Subcutaneous abdominal adipose tissue (tissue), 5 donors: ENCODE data around the gene SGIP1.

Experiments used
- H3K27ac ChIP-seq: one replicate; pipeline ENCODE4 v1.7.0; 2013; ENCODE audit warnings: low read depth, mild to moderate bottlenecking, inconsistent platforms, low read length, moderate library complexity
- H3K27me3 ChIP-seq, 5 donors: one replicate each; pipeline ENCODE4 v1.7.0; 2013; ENCODE audit warnings: low read length in 5 of 5, inconsistent platforms in 1 of 5; ENCODE audit not compliant: control insufficient read depth in 5 of 5, insufficient read depth in 4 of 5
- H3K36me3 ChIP-seq, 5 donors: one replicate each; pipeline ENCODE4 v1.7.0; 2013; ENCODE audit warnings: low read length in 5 of 5; ENCODE audit not compliant: control insufficient read depth in 5 of 5, insufficient read depth in 5 of 5
- H3K4me1 ChIP-seq, 5 donors: one replicate each; pipeline ENCODE4 v1.7.0; 2013; ENCODE audit warnings: low read length in 5 of 5, mild to moderate bottlenecking in 3 of 5, moderate library complexity in 1 of 5; ENCODE audit not compliant: control insufficient read depth in 5 of 5, insufficient read depth in 5 of 5
- H3K4me3 ChIP-seq, 5 donors: one replicate each; pipeline ENCODE4 v1.7.0; 2013; ENCODE audit warnings: low read length in 5 of 5, low read depth in 1 of 5
- H3K9ac ChIP-seq, 5 donors: one replicate each; pipeline ENCODE4 v1.7.0; 2013; ENCODE audit warnings: low read length in 5 of 5, mild to moderate bottlenecking in 4 of 5, moderate library complexity in 3 of 5
- H3K9me3 ChIP-seq, 5 donors: one replicate each; pipeline ENCODE4 v1.7.0; 2013; ENCODE audit warnings: low read length in 5 of 5; ENCODE audit not compliant: control insufficient read depth in 5 of 5
- donor health status: healthy.
- donor health status: healthy.
- donor health status: healthy.
- donor health status: healthy.
- donor health status: healthy.

SGIP1 gene

DNA sequence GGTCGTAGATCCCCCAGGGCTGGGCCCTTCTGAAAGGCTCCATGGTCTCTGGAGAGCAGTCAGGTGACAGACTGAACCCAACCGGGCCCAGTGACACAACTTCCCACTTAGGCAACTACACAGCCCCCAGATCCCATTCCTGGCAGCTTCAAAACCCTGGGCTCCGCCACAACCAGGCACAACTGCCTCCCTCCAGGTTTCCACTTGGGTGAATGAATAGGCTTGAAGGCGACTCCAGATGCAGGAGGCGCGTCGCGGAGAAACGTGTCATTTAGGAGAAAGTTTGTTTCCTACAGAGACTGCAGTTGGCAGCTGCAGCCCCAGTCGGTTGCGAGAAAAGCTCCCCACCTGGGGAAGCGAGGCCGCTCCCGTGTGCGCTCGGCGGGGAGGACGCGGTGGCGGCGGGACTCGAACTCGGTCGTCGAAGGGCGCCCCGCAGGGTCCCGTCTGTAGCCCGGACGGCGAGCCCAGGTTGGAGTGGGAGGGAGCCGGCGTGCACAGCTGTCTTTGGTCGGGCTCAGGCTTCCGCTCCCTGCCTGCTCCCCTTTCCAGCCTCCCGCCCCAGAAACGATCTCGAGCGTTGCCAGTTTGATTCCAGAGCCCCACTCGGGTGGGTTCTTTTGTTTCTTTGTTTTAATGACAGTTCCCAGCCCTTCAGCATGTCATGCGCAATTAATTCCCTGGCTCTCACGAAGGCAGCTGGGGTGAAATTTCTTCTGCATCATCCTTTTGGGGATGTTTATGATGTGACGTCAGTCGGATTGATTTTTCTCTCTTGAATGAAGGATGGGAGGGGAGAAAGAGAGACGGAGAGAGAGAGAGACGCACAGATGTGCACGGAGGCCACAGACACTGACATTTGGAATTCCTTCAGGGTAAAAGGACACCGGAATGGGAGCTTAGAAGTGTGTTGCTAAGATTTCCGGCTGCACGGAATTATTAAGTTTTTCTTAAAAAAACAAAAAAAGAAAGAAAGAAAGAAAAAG lies 862 bp upstream of the SGIP1 start:
- Histone ChIP-seq H3K27me3 (peaks cover 5 to 15% (median 10%) of the 10 kb centered on the region in 5 donors), H3K9ac (peak overlapping the region in 3 of 5 donors; percentile 13 to 38 (median 22)), H3K9me3 (no peaks in the 10 kb centered on the region), H3K27ac (peak overlapping the region; percentile 20), H3K4me1 (peaks cover 0 to 17% (median 16%) of the 10 kb centered on the region in 5 donors), H3K36me3 (no peaks in the 10 kb centered on the region), H3K4me3 (peak overlapping the region; percentile 35 to 66 (median 60))

GRCh38 chr1:66535061-66535460 lies 1.1 kb downstream of the SGIP1 start:
- H3K27ac ChIP-seq, result no peak overlapping the region
- peak overlapping the region in 1 of 5 donors; percentile 16 for H3K4me3 ChIP-seq
- no peak overlapping the region for H3K9ac ChIP-seq

GRCh38 chr1:66535853-66536252 lies 1.9 kb downstream of the SGIP1 start:
- H3K4me1 ChIP-seq, result peaks cover 0 to 17% (median 16%) of the 10 kb centered on the region in 5 donors
- H3K4me3 ChIP-seq, result no peak overlapping the region
- H3K36me3 ChIP-seq, result no peaks in the 10 kb centered on the region
- peaks cover 5 to 15% (median 10%) of the 10 kb centered on the region in 5 donors for H3K27me3 ChIP-seq
- H3K9me3 ChIP-seq, result no peaks in the 10 kb centered on the region
- no peak overlapping the region for H3K9ac ChIP-seq
- no peak overlapping the region for H3K27ac ChIP-seq

More at GRCh38 chr1:66535061-66535460, 1.1 kb downstream of the SGIP1 start:
- H3K9me3 ChIP-seq, result no peaks in the 10 kb centered on the region
- H3K27me3 ChIP-seq, result peaks cover 5 to 15% (median 10%) of the 10 kb centered on the region in 5 donors
- H3K4me1 ChIP-seq, result peaks cover 0 to 17% (median 16%) of the 10 kb centered on the region in 5 donors
- no peaks in the 10 kb centered on the region for H3K36me3 ChIP-seq

GRCh38 chr1:66537718-66538117 lies 3.8 kb downstream of the SGIP1 start:
- Histone ChIP-seq H3K27me3 (peaks cover 2 to 10% (median 8%) of the 10 kb centered on the region in 5 donors), H3K36me3 (no peaks in the 10 kb centered on the region), H3K9me3 (no peaks in the 10 kb centered on the region), H3K27ac (no peak overlapping the region), H3K4me1 (peaks cover 0 to 16% (median 14%) of the 10 kb centered on the region in 5 donors), H3K4me3 (no peak overlapping the region), H3K9ac (no peak overlapping the region)

- Histone ChIP-seq H3K4me1 (peaks cover 0 to 15% (median 0%) of the 10 kb centered on the region in 5 donors), H3K4me3 (no peak overlapping the region), H3K36me3 (no peaks in the 10 kb centered on the region)
Measured at GRCh38 chr1:66539491-66539890, 5.5 kb downstream of the SGIP1 start.

DNA sequence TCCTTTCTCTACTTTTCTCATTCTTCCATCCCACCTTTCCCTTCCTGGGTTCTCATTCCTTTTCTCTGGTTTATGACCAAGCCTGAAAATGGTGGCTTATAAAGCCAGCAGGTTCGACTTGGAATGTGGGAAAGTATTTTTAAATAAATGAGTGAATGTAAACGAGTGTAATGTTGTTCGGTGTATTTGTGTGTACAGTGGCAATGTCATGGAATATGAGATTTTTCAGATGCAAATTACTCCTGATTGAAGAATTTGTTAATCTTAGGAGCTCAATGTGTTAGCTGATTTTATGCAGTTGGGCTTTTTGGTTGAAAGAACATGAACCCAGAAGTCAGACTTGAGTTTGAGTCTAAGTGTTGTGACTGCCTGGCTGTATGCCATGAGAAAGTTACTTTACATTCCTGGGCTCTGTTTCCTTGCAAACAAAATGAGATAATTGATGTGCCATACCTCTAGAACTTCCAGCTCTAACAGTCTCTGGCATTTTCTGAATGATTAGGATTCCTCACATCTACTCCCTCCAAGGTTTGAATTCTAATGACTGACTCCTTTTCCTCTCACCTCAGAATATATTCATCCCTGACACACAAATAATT lies 6.6 kb downstream of the SGIP1 start:
- no peaks in the 10 kb centered on the region for H3K36me3 ChIP-seq
- H3K9ac ChIP-seq, result no peak overlapping the region
- peaks cover 0 to 22% (median 0%) of the 10 kb centered on the region in 5 donors for H3K4me1 ChIP-seq
- no peaks in the 10 kb centered on the region for H3K9me3 ChIP-seq
- H3K27ac ChIP-seq, result no peak overlapping the region
- H3K4me3 ChIP-seq, result no peak overlapping the region
- no peaks in the 10 kb centered on the region for H3K27me3 ChIP-seq

More at GRCh38 chr1:66539491-66539890, 5.5 kb downstream of the SGIP1 start:
- H3K27me3 ChIP-seq, result no peaks in the 10 kb centered on the region
- no peaks in the 10 kb centered on the region for H3K9me3 ChIP-seq
- no peak overlapping the region for H3K27ac ChIP-seq
- no peak overlapping the region for H3K9ac ChIP-seq

DNA sequence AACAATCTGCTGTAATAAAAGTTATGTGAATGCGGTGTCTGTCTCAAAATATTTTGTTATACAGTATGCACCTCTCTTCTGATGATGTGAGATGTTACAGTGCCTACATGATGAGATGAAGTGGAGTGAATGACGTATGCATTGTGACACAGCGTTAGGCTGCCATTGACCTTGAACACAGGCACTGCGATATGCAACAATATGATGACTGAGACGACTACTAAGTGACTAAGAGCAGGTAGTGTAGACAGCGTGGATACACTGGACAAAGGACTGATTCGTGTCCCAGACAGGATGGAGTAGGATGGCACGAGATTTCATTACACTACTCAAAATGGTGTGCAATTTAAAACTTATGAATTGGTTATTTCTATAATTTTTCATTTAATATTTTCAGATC lies 8.4 kb downstream of the SGIP1 start:
- no peaks in the 10 kb centered on the region for H3K36me3 ChIP-seq
- H3K4me3 ChIP-seq, result no peak overlapping the region
- H3K4me1 ChIP-seq, result peaks cover 0 to 22% (median 0%) of the 10 kb centered on the region in 5 donors
- H3K9me3 ChIP-seq, result no peaks in the 10 kb centered on the region
- no peaks in the 10 kb centered on the region for H3K27me3 ChIP-seq
- H3K27ac ChIP-seq, result no peak overlapping the region
- no peak overlapping the region for H3K9ac ChIP-seq

DNA sequence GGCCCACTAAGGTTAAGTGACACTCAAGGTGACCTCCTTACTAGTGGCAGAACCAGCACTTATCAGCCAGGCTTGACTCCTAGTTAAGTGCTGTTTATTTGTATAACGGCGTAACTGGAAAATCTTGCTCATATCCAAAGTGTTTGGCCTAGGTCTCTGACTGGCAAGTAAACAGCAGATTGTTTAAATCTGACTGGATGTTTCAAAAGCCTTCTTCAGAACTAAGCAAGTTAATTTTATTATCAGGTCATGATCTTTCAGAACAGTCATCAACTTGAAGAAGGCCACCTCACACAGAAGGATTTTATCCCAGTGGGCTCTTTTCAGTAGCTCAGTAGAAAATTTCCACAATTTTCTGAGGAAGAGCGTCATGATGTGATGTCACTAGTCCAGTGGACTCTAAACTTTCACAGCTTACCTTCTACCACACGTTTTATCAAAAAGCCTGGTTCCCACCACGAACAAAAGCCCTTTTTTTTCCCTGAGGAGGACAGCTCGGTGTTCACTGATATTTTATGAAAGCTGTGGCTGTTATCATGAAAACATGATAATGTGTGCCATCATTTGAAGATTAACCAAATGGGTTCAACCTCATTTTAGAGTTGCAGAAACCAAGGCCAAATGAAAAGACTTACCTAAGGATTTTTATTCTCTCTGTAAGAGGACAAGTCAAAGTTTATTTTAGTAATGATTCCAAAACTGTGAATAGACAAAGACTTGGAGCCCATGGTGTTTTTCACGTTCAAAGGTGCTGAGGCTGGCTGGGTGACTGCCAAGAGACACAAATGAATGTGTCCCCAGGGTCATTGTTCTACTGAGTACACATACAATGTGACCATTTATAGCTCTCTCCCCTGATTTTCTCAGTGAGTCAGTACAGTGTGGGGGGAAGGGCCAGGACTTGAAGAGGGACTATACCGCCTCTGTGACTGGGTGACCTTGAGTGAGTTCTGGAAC lies 9.1 kb downstream of the SGIP1 start:
- Histone ChIP-seq H3K36me3 (no peaks in the 10 kb centered on the region), H3K4me3 (no peak overlapping the region), H3K27me3 (no peaks in the 10 kb centered on the region), H3K27ac (peak overlapping the region; percentile 46), H3K9me3 (no peaks in the 10 kb centered on the region), H3K4me1 (peaks cover 0 to 22% (median 0%) of the 10 kb centered on the region in 5 donors), H3K9ac (no peak overlapping the region)

DNA sequence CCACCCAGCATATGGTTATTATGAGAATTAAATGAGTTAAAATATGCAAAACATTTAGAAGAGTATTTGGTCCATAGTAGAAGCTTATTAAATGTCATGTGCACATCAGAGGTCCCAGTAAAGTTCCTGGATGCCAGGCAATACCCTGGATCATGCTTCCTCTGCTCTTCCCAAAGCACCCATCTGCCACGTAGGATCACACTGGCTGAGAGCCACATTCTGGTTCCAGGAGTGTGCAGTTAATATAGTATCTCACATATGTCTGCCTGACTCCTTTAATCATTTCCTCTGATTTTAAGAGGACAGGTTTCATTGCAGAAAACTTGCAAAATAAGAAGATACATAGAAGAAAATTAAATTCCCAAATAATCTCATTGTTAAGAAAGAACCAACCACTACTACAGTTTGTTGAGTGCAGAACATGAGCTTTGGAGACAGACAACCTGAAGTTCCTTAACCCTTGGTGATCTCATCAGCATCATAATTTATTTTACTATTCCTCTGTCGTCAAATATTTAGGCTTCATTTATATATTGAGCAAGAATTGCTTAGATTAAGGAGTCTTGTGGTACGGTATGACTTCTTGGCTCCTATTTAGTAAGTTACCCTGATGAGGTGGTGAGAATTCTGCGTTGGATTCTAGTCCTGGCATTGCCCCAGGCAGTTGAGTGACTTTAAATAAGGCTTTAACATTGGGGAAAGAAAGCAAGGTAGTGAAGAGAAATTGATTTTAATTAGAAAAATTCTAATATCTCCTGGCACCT lies 12.3 kb downstream of the SGIP1 start:
- Histone ChIP-seq H3K4me1 (peaks cover 0 to 26% (median 0%) of the 10 kb centered on the region in 5 donors), H3K36me3 (no peaks in the 10 kb centered on the region), H3K27me3 (no peaks in the 10 kb centered on the region), H3K27ac (no peak overlapping the region), H3K4me3 (no peak overlapping the region), H3K9ac (no peak overlapping the region), H3K9me3 (no peaks in the 10 kb centered on the region)
